SK-N-SH treated with all-trans-retinoic acid at 6 μM for 48 hours (cell line): ENCODE data around the gene PIK3R6.

ENCODE experiments used
- ATAC-seq: fragments of 200-7000 bp; cut with Tn5 transposase; 3 replicates; pipeline ENCODE4 v1.9.1; 2020; ENCODE audit warnings: mild to moderate bottlenecking, moderate library complexity
- ARNTL ChIP-seq: fragments of 450-650 bp; formaldehyde crosslinking; IDR thresholded peaks from 2 replicates; pipeline ENCODE4 v1.5.0; 2020; ENCODE audit warnings: low read depth, mild to moderate bottlenecking, moderate library complexity, borderline replicate concordance
- BACH2 ChIP-seq: fragments of 250-450 bp; sonication (Bioruptor Pico); IDR thresholded peaks from 2 replicates; pipeline ENCODE4 v1.9.0; 2021; ENCODE audit warnings: mild to moderate bottlenecking, borderline replicate concordance
- CREB5 ChIP-seq: fragments of 250-450 bp; sonication (Bioruptor Pico); IDR thresholded peaks from 2 replicates; pipeline ENCODE4 v1.5.1; 2020; ENCODE audit warnings: low read depth, mild to moderate bottlenecking, moderate library complexity
- CSRNP3 ChIP-seq: fragments of 250-450 bp; sonication (Bioruptor Pico); IDR thresholded peaks from 2 replicates; pipeline ENCODE4 v1.5.1; 2021; ENCODE audit warnings: mild to moderate bottlenecking, moderate library complexity
- ESRRG ChIP-seq: fragments of 250-450 bp; sonication (Bioruptor Pico); IDR thresholded peaks from 2 replicates; pipeline ENCODE4 v1.6.1; 2021; ENCODE audit warnings: mild to moderate bottlenecking
- GLIS3 ChIP-seq: fragments of 250-450 bp; sonication (Bioruptor Pico); IDR thresholded peaks from 2 replicates; pipeline ENCODE4 v1.5.0; 2020; ENCODE audit warnings: mild to moderate bottlenecking, moderate library complexity
- ISL1 ChIP-seq: fragments of 250-450 bp; sonication (Bioruptor Pico); IDR thresholded peaks from 2 replicates; pipeline ENCODE4 v2.1.2; 2022; ENCODE audit warnings: mild to moderate bottlenecking, moderate library complexity
- OSR1 ChIP-seq: fragments of 250-450 bp; sonication (Bioruptor Pico); IDR thresholded peaks from 2 replicates; pipeline ENCODE4 v1.8.0; 2022; ENCODE audit warnings: moderate library complexity, mild to moderate bottlenecking, inconsistent platforms
- PPARA ChIP-seq: fragments of 250-450 bp; sonication (Bioruptor Pico); IDR thresholded peaks from 2 replicates; pipeline ENCODE4 v1.5.0; 2020; ENCODE audit warnings: mild to moderate bottlenecking, borderline replicate concordance
- SNAI2 ChIP-seq: fragments of 250-450 bp; sonication (Bioruptor Pico); IDR thresholded peaks from 2 replicates; pipeline ENCODE4 v1.5.0; 2020; ENCODE audit warnings: mild to moderate bottlenecking, moderate library complexity
- TCF4 ChIP-seq: fragments of 250-450 bp; sonication (Bioruptor Pico); IDR thresholded peaks from 2 replicates; pipeline ENCODE4 v1.8.0; 2021; ENCODE audit warnings: mild to moderate bottlenecking, moderate library complexity, borderline replicate concordance
- TOX ChIP-seq: fragments of 250-450 bp; sonication (Bioruptor Pico); IDR thresholded peaks from 2 replicates; pipeline ENCODE4 v1.8.0; 2021; ENCODE audit warnings: mild to moderate bottlenecking, moderate library complexity, borderline replicate concordance
- ZC3H10 ChIP-seq: fragments of 250-450 bp; sonication (Bioruptor Pico); IDR thresholded peaks from 2 replicates; pipeline ENCODE4 v1.5.1; 2021; ENCODE audit warnings: mild to moderate bottlenecking, moderate library complexity
- ZFP30 ChIP-seq: fragments of 450-650 bp; formaldehyde crosslinking; IDR thresholded peaks from 2 replicates; pipeline ENCODE4 v1.5.0; 2022; ENCODE audit warnings: mild to moderate bottlenecking, moderate library complexity
- ZNF70 ChIP-seq: fragments of 450-650 bp; formaldehyde crosslinking; IDR thresholded peaks from 2 replicates; pipeline ENCODE4 v1.5.0; 2020; ENCODE audit warnings: mild to moderate bottlenecking, moderate library complexity
- ZNF8 ChIP-seq: fragments of 450-650 bp; formaldehyde crosslinking; IDR thresholded peaks from 2 replicates; pipeline ENCODE4 v1.5.0; 2020; ENCODE audit warnings: mild to moderate bottlenecking, moderate library complexity
- TF ChIP-seq, protein P1 (sequence below): fragments of 250-450 bp; sonication (Bioruptor Pico); IDR thresholded peaks from 2 replicates; pipeline ENCODE4 v1.8.0; 2021; ENCODE audit warnings: low read depth, mild to moderate bottlenecking, moderate library complexity, borderline replicate concordance
- TF ChIP-seq, protein P2 (sequence below): fragments of 250-450 bp; sonication (Bioruptor Pico); IDR thresholded peaks from 2 replicates; pipeline ENCODE4 v1.5.0; 2020; ENCODE audit warnings: mild to moderate bottlenecking, moderate library complexity

PIK3R6 gene

DNA sequence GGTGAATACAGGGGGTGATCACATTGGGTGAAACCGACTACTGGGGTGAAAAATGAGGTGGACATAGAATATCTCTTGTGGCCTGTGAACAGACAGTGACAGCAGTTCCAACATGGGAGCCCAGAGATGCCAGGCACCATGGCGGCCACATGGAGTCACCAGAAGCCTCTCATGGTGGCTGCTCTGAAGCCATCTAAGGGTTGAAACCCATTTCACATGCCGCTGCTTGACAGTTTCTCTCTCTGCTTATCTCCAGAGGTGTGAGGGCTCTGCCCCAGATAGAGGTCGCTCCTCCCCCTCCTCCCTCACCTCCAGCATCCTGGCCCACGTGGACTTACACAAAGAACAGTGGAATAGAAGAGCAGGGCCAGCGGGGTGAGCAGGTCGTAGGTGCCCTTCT, 37.9 kb upstream of the PIK3R6 start (continued):
- TF ChIP-seq TCF4 (CRISPR knock-in tag) (no peak), CSRNP3 (CRISPR knock-in tag) (no peak), ZNF8 (CRISPR knock-in tag) (no peak)
- TF ChIP-seq, protein P1, sequence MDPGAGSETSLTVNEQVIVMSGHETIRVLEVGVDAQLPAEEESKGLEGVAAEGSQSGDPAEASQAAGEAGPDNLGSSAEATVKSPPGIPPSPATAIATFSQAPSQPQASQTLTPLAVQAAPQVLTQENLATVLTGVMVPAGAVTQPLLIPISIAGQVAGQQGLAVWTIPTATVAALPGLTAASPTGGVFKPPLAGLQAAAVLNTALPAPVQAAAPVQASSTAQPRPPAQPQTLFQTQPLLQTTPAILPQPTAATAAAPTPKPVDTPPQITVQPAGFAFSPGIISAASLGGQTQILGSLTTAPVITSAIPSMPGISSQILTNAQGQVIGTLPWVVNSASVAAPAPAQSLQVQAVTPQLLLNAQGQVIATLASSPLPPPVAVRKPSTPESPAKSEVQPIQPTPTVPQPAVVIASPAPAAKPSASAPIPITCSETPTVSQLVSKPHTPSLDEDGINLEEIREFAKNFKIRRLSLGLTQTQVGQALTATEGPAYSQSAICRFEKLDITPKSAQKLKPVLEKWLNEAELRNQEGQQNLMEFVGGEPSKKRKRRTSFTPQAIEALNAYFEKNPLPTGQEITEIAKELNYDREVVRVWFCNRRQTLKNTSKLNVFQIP = no peak

DNA sequence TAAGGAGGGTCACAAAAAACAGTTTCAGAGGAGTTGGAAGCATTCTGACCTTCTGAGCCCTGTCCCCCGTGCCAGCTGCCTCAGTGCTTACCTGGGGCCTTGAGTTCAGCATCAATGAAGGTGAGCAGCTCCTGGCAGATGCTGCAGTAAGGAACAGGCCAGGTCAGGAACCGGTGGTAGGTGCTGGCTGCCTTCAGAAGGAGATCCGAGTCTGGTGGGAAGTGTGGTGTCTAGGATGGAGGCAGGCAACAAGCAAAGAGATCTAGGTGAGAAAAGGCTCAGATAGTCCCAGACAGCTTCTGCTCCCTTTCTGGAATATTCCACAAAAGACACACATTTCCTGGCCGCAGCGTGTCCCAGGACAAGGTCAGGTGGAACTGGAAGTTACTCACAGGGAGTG, 37.2 kb upstream of the PIK3R6 start:
- TF ChIP-seq, protein P1 = no peak
- TF ChIP-seq ZFP30 (CRISPR knock-in tag) (no peak), GLIS3 (no peak), OSR1 (CRISPR knock-in tag) (no peak), ESRRG (CRISPR knock-in tag) (no peak), CSRNP3 (CRISPR knock-in tag) (no peak), BACH2 (no peak), ZNF70 (CRISPR knock-in tag) (no peak), ISL1 (CRISPR knock-in tag) (no peak), ZNF8 (CRISPR knock-in tag) (no peak), TOX (CRISPR knock-in tag) (no peak), TCF4 (CRISPR knock-in tag) (no peak), ZC3H10 (no peak), CREB5 (CRISPR knock-in tag) (no peak), SNAI2 (CRISPR knock-in tag) (no peak), ARNTL (CRISPR knock-in tag) (no peak)
- TF ChIP-seq, all 23 proteins: peak for 0
- ATAC-seq = no peak

GRCh38 chr17:8904201-8904600, 36.7 kb upstream of the PIK3R6 start:
- ATAC-seq = no peak
- no peak for TF ChIP-seq ZNF8 (CRISPR knock-in tag)
- no peak for TF ChIP-seq PPARA (CRISPR knock-in tag)
- no peak for TF ChIP-seq GLIS3
- TF ChIP-seq, protein P2, sequence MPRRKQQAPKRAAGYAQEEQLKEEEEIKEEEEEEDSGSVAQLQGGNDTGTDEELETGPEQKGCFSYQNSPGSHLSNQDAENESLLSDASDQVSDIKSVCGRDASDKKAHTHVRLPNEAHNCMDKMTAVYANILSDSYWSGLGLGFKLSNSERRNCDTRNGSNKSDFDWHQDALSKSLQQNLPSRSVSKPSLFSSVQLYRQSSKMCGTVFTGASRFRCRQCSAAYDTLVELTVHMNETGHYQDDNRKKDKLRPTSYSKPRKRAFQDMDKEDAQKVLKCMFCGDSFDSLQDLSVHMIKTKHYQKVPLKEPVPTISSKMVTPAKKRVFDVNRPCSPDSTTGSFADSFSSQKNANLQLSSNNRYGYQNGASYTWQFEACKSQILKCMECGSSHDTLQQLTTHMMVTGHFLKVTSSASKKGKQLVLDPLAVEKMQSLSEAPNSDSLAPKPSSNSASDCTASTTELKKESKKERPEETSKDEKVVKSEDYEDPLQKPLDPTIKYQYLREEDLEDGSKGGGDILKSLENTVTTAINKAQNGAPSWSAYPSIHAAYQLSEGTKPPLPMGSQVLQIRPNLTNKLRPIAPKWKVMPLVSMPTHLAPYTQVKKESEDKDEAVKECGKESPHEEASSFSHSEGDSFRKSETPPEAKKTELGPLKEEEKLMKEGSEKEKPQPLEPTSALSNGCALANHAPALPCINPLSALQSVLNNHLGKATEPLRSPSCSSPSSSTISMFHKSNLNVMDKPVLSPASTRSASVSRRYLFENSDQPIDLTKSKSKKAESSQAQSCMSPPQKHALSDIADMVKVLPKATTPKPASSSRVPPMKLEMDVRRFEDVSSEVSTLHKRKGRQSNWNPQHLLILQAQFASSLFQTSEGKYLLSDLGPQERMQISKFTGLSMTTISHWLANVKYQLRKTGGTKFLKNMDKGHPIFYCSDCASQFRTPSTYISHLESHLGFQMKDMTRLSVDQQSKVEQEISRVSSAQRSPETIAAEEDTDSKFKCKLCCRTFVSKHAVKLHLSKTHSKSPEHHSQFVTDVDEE (CRISPR knock-in tag) = no peak
- no peak for TF ChIP-seq OSR1 (CRISPR knock-in tag)
- TF ChIP-seq ISL1 (CRISPR knock-in tag) = no peak
- TF ChIP-seq, all 23 proteins: peak for 0
